Activated T-cell treated with anti-CD3 and anti-CD28 coated beads, Interleukin-2, amount 50 U/mL, for 4 hours (primary cell): ENCODE measurements around the gene EIF3M. TPM values are rescaled to one million over a fixed set of nuclear protein-coding genes. Genes with fewer than 3 reads are reported as not detected.

ENCODE experiments used
- ATAC-seq, 2 donors: fragments of 200-7000 bp; cut with Tn5 transposase; one replicate each; pipeline ENCODE4 v1.10.0; 2021
- DNase-seq: peaks from one replicate; pipeline ENCODE4 v3.0.0-alpha.2; 2020
- H3K27me3 Mint-ChIP-seq: one replicate; pipeline ENCODE4 v1.8.0; 2021; ENCODE audit warnings: low read depth, mixed read lengths
- H3K36me3 Mint-ChIP-seq: one replicate; pipeline ENCODE4 v1.8.0; 2022; ENCODE audit warnings: mixed read lengths; ENCODE audit not compliant: insufficient read depth
- H3K4me1 Mint-ChIP-seq: one replicate; pipeline ENCODE4 v1.8.0; 2021; ENCODE audit warnings: low read depth, mixed read lengths
- H3K4me3 Mint-ChIP-seq: one replicate; pipeline ENCODE4 v1.8.0; 2021; ENCODE audit warnings: mild to moderate bottlenecking, moderate library complexity, mixed read lengths
- H3K9me3 Mint-ChIP-seq: one replicate; pipeline ENCODE4 v1.8.0; 2021; ENCODE audit warnings: mixed read lengths
- total RNA-seq, 3 donors: library from RNA; stranded (reverse); gene quantifications; one replicate each; pipeline ENCODE4 v1.2.1, GENCODE V29; 2021

Gene EIF3M
- total RNA-seq, 3 donors from 2014 or later = 418 to 482 (median 438) TPM

- Mint-ChIP-seq H3K27me3 (peaks cover under 1% of the 10 kb centered on the region), H3K36me3 (peaks cover 8% of the 10 kb centered on the region), H3K9me3 (no peaks in the 10 kb centered on the region), H3K4me1 (no peaks in the 10 kb centered on the region), H3K4me3 (no peak overlapping the region)
- no peak for DNase-seq
- ATAC-seq = no peak
Measured at GRCh38 chr11:32613500-32614151, 30.0 kb downstream of the EIF3M start.

DNA sequence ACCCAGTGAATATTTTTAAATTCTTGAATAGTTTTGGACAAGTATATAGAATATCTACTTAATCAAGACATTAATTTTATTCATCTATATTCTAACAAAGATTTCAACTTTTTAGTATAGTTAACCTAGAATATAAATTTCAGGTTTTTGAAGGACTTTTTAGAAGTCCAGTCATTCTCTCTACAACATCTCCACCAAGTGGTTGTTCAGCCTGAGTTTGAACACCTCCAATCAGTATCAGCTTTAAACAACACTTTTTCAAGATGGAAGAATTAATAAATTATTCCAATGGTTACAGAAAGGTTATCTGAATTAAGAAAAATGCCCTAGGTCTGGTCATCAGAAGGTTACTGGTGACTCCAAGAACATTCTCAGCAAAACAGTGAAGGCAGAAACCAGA is 31.8 kb downstream of the EIF3M start:
- H3K4me3 Mint-ChIP-seq = no peak overlapping the region
- H3K9me3 Mint-ChIP-seq = no peaks in the 10 kb centered on the region
- no peaks in the 10 kb centered on the region for H3K36me3 Mint-ChIP-seq
- H3K4me1 Mint-ChIP-seq = no peaks in the 10 kb centered on the region
- peaks cover 3% of the 10 kb centered on the region for H3K27me3 Mint-ChIP-seq
- ATAC-seq = no peak
- DNase-seq = no peak

DNA sequence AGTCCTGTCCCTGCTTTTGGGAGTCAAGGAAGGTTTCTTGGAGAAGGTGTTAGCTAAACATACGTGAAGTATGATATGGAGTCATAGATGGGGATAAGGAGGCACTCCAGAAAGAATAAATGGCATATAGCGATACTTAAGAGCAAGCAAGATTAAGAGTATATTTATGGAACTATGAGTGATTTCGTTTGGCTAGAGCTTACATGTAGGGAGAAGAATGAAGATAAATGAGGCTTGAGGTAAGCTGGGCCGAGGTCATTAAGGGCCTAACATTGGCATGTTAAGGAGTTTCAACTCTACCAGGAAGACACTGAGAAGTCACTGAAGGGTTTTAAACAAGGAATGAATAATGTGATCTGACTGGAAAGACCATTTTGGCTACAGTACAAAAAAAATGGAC is 33.3 kb downstream of the EIF3M start:
- Mint-ChIP-seq H3K27me3 (peaks cover 10% of the 10 kb centered on the region), H3K9me3 (peaks cover 6% of the 10 kb centered on the region), H3K36me3 (no peaks in the 10 kb centered on the region), H3K4me3 (no peak overlapping the region), H3K4me1 (no peaks in the 10 kb centered on the region)
- DNase-seq (no peak), ATAC-seq (no peak)

- Mint-ChIP-seq H3K9me3 (no peaks in the 10 kb centered on the region), H3K4me3 (no peak overlapping the region), H3K36me3 (no peaks in the 10 kb centered on the region), H3K27me3 (peaks cover 10% of the 10 kb centered on the region), H3K4me1 (no peaks in the 10 kb centered on the region)
- DNase-seq = no peak
- ATAC-seq = no peak
Measured at GRCh38 chr11:32630844-32631243, 47.2 kb downstream of the EIF3M start.

- Mint-ChIP-seq H3K36me3 (no peaks in the 10 kb centered on the region), H3K4me3 (no peak overlapping the region), H3K27me3 (peaks cover 17% of the 10 kb centered on the region), H3K4me1 (no peaks in the 10 kb centered on the region), H3K9me3 (no peaks in the 10 kb centered on the region)
- ATAC-seq = no peak
- DNase-seq = no peak
Measured at GRCh38 chr11:32635819-32636218, 52.2 kb downstream of the EIF3M start.

- H3K4me3 Mint-ChIP-seq = no peak overlapping the region
- H3K4me1 Mint-ChIP-seq = no peaks in the 10 kb centered on the region
- H3K36me3 Mint-ChIP-seq = no peaks in the 10 kb centered on the region
- no peak for DNase-seq
- H3K27me3 Mint-ChIP-seq = peaks cover 15% of the 10 kb centered on the region
- H3K9me3 Mint-ChIP-seq = no peaks in the 10 kb centered on the region
- ATAC-seq = no peak
Measured at GRCh38 chr11:32641361-32641760, 57.7 kb downstream of the EIF3M start.

GRCh38 chr11:32643526-32643925 is 59.9 kb downstream of the EIF3M start:
- no peak for DNase-seq
- no peak for ATAC-seq
- Mint-ChIP-seq H3K27me3 (peaks cover 11% of the 10 kb centered on the region), H3K4me1 (no peaks in the 10 kb centered on the region), H3K4me3 (no peak overlapping the region), H3K9me3 (no peaks in the 10 kb centered on the region), H3K36me3 (no peaks in the 10 kb centered on the region)

Other genes starting within 250 kb of the EIF3M start
- under 1 TPM in 2 of 3 donors, not detected in 1; 0.18 to 0.30 TPM for gene WT1, start 148.3 kb upstream of the EIF3M start, total RNA-seq
- under 1 TPM in 1 of 3 donors, not detected in 2; 0.05 TPM for gene CCDC73, start 210.8 kb downstream of the EIF3M start, total RNA-seq
- gene PRRG4, start 246.1 kb downstream of the EIF3M start, total RNA-seq = under 1 TPM; 0.45 to 0.68 (median 0.56) TPM